ENCODE measurements around the gene IL12B.
A peak's percentile ranks its signal among the peaks of the same experiment; 100 is the strongest.

The IL12B gene

DNA sequence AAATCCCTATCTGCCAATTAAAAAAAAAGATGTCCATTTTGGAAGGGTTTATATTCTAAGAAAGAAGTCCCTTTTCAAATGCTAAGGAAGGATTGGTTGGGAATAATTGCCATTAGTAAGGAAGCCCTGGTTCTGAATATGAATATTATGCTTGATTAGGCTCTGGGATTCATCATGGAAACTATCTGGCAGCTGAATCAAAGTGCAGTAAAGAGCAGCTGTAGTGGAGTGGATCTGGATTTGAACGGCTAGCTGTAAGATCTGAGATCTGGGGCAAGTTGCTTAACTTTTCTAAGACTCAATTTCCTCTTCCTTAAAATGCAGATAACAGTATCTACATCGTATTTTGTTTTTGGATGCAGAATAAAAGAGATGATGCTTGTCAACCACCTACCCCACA, 10.5 kb downstream of the IL12B start:
- CTCF ChIA-PET, result interaction anchor here (1.0 to 8.1 kb wide), 5 partner anchors 9 to 668 kb away, joined by 3 to 97 read pairs (median 4); no protein-coding TSS in a partner anchor
- POLR2A ChIA-PET, result no interaction called here
- TF ChIP-seq, protein P1, sequence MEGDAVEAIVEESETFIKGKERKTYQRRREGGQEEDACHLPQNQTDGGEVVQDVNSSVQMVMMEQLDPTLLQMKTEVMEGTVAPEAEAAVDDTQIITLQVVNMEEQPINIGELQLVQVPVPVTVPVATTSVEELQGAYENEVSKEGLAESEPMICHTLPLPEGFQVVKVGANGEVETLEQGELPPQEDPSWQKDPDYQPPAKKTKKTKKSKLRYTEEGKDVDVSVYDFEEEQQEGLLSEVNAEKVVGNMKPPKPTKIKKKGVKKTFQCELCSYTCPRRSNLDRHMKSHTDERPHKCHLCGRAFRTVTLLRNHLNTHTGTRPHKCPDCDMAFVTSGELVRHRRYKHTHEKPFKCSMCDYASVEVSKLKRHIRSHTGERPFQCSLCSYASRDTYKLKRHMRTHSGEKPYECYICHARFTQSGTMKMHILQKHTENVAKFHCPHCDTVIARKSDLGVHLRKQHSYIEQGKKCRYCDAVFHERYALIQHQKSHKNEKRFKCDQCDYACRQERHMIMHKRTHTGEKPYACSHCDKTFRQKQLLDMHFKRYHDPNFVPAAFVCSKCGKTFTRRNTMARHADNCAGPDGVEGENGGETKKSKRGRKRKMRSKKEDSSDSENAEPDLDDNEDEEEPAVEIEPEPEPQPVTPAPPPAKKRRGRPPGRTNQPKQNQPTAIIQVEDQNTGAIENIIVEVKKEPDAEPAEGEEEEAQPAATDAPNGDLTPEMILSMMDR (IDR thresholded peaks at IDR 0.05; ENCODE audit: insufficient read depth, low read length, missing control alignments), result no peak
- DNase-seq (ENCODE audit: low read depth, low spot score), result no peak
- no peak overlapping the region for H3K4me3 ChIP-seq (ENCODE audit: low read depth, low read length)

DNA sequence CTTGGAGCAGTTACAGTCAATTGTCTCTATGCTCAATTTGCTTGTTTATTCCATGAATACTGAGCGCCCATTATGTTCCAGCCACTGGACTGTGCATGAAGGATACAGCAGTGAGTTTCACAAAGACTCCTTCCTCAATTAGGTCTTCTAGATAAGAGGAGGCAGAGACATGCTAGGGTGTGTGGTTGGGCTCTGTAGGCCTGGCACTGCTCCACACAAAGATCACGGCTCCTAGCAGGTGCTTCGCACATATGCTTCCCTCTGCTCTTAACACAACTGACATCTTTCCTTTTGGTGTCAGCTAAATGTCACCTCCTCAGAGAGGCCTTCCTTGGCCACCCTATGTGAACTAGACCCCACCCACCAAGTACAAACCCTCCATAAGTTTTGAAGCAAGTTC, 10.9 kb downstream of the IL12B start:
- TF ChIP-seq, protein P1 (IDR thresholded peaks at IDR 0.05; ENCODE audit: insufficient read depth, low read length, missing control alignments), result no peak
- no peak overlapping the region for H3K4me3 ChIP-seq (ENCODE audit: low read depth, low read length)
- POLR2A ChIA-PET, result no interaction called here
- DNase-seq (ENCODE audit: low read depth, low spot score), result no peak
- CTCF ChIA-PET, result interaction anchor here (1.0 to 8.1 kb wide), 4 partner anchors 8 to 668 kb away, joined by 3 to 97 read pairs (median 6); no protein-coding TSS in a partner anchor

DNA sequence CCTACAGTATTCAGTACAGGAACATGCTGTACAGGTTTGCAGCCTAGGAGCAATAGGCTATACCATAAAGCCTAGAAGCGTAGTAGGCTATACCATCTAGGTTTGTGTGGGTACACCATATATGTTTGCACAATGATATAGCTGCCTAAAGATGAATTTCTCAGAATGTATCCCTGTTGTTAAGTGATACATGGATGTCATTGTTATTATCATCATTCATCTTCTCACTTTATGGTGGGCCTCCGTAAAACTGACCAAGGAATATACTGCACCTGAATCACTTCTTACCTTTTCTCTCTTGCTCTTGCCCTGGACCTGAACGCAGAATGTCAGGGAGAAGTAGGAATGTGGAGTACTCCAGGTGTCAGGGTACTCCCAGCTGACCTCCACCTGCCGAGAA, 11.8 kb downstream of the IL12B start:
- H3K4me3 ChIP-seq (ENCODE audit: low read depth, low read length), result no peak overlapping the region
- TF ChIP-seq, protein P1 (IDR thresholded peaks at IDR 0.05; ENCODE audit: insufficient read depth, low read length, missing control alignments), result no peak
- CTCF ChIA-PET, result interaction anchor here (2.7 to 8.1 kb wide), 4 partner anchors 7 to 162 kb away, joined by 16 to 97 read pairs (median 38); no protein-coding TSS in a partner anchor
- no peak for DNase-seq (ENCODE audit: low read depth, low spot score)
- POLR2A ChIA-PET, result no interaction called here

DNA sequence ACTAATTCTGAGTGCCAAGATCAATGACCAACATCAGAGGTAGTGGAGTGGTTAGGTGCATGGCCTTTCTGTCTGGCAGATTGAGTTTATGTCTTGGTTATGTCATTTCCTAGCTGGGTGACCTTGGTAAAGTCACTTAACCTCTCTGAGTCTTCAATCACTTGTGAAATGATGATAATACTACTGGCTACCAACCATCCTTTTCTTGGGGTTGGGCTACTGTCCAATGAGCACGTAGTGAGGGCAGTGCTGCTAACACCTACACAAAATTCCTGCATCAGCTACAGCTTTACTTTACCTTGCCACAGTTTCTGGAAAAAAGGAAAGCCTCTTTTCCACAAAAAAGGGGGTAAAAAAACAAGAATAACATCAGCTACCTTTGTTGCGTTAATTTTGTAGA, 12.4 kb downstream of the IL12B start:
- H3K4me3 ChIP-seq (ENCODE audit: low read depth, low read length), result no peak overlapping the region
- POLR2A ChIA-PET, result no interaction called here
- no peak for DNase-seq (ENCODE audit: low read depth, low spot score)
- TF ChIP-seq, protein P1 (IDR thresholded peaks at IDR 0.05; ENCODE audit: insufficient read depth, low read length, missing control alignments), result no peak
- CTCF ChIA-PET, result interaction anchor here (1.1 to 8.1 kb wide), 14 partner anchors 8 to 669 kb away, joined by 3 to 97 read pairs (median 4); no protein-coding TSS in a partner anchor

DNA sequence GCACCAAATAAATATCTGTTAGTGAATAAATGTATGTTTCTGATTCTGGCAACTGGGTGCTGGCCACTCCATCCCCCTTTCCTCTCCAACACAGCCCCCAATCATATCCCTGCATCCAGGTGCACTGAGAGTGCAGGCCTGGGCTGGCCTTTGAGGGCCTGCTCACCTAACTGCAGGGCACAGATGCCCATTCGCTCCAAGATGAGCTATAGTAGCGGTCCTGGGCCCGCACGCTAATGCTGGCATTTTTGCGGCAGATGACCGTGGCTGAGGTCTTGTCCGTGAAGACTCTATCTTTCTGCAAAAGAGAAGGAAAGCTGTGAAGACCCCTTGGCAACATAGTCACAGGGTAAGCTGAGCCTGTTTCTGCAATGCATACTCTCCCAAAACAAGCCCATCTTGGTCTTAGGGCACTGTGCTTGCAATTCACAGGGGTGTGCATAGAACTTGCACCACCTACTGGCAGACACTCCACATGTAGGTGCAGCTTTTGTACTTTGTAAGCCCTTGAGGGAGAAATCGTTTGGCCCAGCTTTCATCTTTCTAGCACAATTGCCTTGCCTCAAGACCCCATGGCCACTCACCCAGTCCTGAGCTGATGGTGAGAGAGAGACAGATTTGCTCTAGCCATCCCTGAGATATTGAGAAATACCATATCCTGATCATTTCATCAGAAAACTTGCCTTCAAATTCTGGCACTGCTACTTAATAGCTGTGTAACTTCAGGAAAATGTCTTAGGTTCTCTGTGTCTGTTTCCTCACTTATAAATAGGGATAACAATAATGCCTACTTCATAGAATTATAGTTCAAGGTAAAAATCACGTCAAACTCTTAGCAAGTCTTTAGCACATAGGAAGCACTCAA, 13.5 kb downstream of the IL12B start:
- CTCF ChIA-PET, result interaction anchor here (0.7 to 8.1 kb wide), 30 partner anchors 8 to 671 kb away, joined by 3 to 97 read pairs (median 4); no protein-coding TSS in a partner anchor
- no peak overlapping the region for H3K4me3 ChIP-seq (ENCODE audit: low read depth, low read length)
- TF ChIP-seq, protein P1 (IDR thresholded peaks at IDR 0.05; ENCODE audit: insufficient read depth, low read length, missing control alignments), result peak; percentile 72
- POLR2A ChIA-PET, result no interaction called here
- DNase-seq (ENCODE audit: low read depth, low spot score), result no peak

DNA sequence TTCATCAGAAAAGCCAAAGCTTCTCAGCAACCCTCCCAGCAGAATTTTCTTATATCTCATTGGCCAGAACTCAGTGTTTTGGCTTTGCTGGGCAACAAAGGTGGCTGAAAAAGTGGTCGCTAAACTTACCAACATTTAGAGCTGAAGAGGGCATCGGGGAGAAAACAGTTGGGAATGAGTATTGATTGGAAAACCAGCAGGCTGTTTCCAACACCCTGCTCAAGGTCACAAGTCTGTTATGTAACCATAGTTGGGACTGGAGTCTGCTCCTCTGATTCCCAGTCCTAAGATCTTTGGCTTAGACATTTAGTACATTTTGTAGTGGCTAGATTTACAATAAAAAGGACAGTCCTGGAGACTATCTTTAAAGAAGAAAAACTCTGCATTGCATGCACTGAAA, 17.1 kb downstream of the IL12B start:
- H3K4me3 ChIP-seq (ENCODE audit: low read depth, low read length), result no peak overlapping the region
- ChIA-PET POLR2A (no interaction called here), CTCF (interaction anchor here (0.6 to 1.3 kb wide), 3 partner anchors 22 to 663 kb away, joined by 3 to 4 read pairs (median 3); no protein-coding TSS in a partner anchor)
- no peak for DNase-seq (ENCODE audit: low read depth, low spot score)
- TF ChIP-seq, protein P1 (IDR thresholded peaks at IDR 0.05; ENCODE audit: insufficient read depth, low read length, missing control alignments), result no peak

All from AG04449 (cell line).